Neural crest cell (in vitro differentiated cells): ENCODE results near the gene LAGE3. TPM values are rescaled to one million over a fixed set of nuclear protein-coding genes. Genes with fewer than 3 reads are reported as not detected.
"Not testable (repeated sequence)": the region's sequence is repeated elsewhere in the genome, so short reads cannot be mapped to it uniquely, and the experiment has no call there.

Experiments used
- DNase-seq: peaks from one replicate; pipeline ENCODE4 v3.0.0; 2021; ENCODE audit warnings: low read depth, mixed read lengths, low spot score
- H3K27ac Mint-ChIP-seq: one replicate; pipeline ENCODE4 v1.8.0; 2021; ENCODE audit warnings: mild to moderate bottlenecking, mixed read lengths; ENCODE audit not compliant: unreplicated experiment
- H3K27me3 Mint-ChIP-seq: 2 replicates; pipeline ENCODE4 v1.8.0; 2021; ENCODE audit warnings: low read depth, mild to moderate bottlenecking, mixed read lengths
- H3K36me3 Mint-ChIP-seq: 2 replicates; pipeline ENCODE4 v1.8.0; 2021; ENCODE audit warnings: low read depth, mild to moderate bottlenecking, mixed read lengths
- H3K4me1 Mint-ChIP-seq: 2 replicates; pipeline ENCODE4 v1.8.0; 2021; ENCODE audit warnings: mixed read lengths
- H3K4me3 Mint-ChIP-seq: one replicate; pipeline ENCODE4 v1.8.0; 2021; ENCODE audit warnings: mild to moderate bottlenecking, mixed read lengths
- H3K9me3 Mint-ChIP-seq: 2 replicates; pipeline ENCODE4 v1.8.0; 2021; ENCODE audit warnings: mixed read lengths
- CTCF ChIP-seq: fragments of 200-600 bp; sonication (generic); conservative IDR thresholded peaks from 2 replicates; pipeline ENCODE4 v1.5.0; 2021; ENCODE audit warnings: antibody characterized with exemption, mild to moderate bottlenecking
- total RNA-seq: library from RNA; stranded (reverse); gene quantifications from 2 replicates; pipeline ENCODE4 v1.2.1, GENCODE V29; 2021

LAGE3 gene
- total RNA-seq, 1 donor from 2014 or later = 22.6 TPM

GRCh38 chrX:154506483-154507332, 27.6 kb upstream of the LAGE3 start:
- Mint-ChIP-seq H3K9me3 (peaks cover 5% of the 10 kb centered on the region), H3K27ac (no peak overlapping the region), H3K4me3 (no peak overlapping the region), H3K4me1 (no peaks in the 10 kb centered on the region), H3K27me3 (no peaks in the 10 kb centered on the region), H3K36me3 (peaks cover 14% of the 10 kb centered on the region)
- no peak for DNase-seq
- TF ChIP-seq CTCF = no peak

- DNase-seq = no peak
- H3K9me3 Mint-ChIP-seq = peaks cover 5% of the 10 kb centered on the region
These were observed 26.7 kb upstream of the LAGE3 start for GRCh38 chrX:154505734-154506133.

GRCh38 chrX:154502989-154503388, 23.9 kb upstream of the LAGE3 start:
- Mint-ChIP-seq H3K27me3 (no peaks in the 10 kb centered on the region), H3K27ac (no peak overlapping the region), H3K4me1 (peaks cover 5% of the 10 kb centered on the region), H3K9me3 (no peaks in the 10 kb centered on the region), H3K4me3 (no peak overlapping the region), H3K36me3 (no peaks in the 10 kb centered on the region)
- no peak for DNase-seq
- no peak for TF ChIP-seq CTCF

More at GRCh38 chrX:154505734-154506133, 26.7 kb upstream of the LAGE3 start:
- TF ChIP-seq CTCF = no peak
- no peak overlapping the region for H3K4me3 Mint-ChIP-seq
- H3K27ac Mint-ChIP-seq = no peak overlapping the region
- H3K27me3 Mint-ChIP-seq = no peaks in the 10 kb centered on the region
- peaks cover 14% of the 10 kb centered on the region for H3K36me3 Mint-ChIP-seq
- H3K4me1 Mint-ChIP-seq = no peaks in the 10 kb centered on the region

- no peak overlapping the region for H3K4me3 Mint-ChIP-seq
- H3K27ac Mint-ChIP-seq = no peak overlapping the region
- no peak for DNase-seq
- H3K36me3 Mint-ChIP-seq = no peaks in the 10 kb centered on the region
- no peak for TF ChIP-seq CTCF
- no peaks in the 10 kb centered on the region for H3K9me3 Mint-ChIP-seq
- H3K27me3 Mint-ChIP-seq = no peaks in the 10 kb centered on the region
- H3K4me1 Mint-ChIP-seq = peaks cover 5% of the 10 kb centered on the region
These were observed 23.0 kb upstream of the LAGE3 start for GRCh38 chrX:154502098-154502497.

- not testable (repeated sequence) for DNase-seq, H3K4me3 Mint-ChIP-seq, H3K27ac Mint-ChIP-seq, H3K9me3 Mint-ChIP-seq, H3K27me3 Mint-ChIP-seq, H3K36me3 Mint-ChIP-seq, H3K4me1 Mint-ChIP-seq
These were observed 22.3 kb upstream of the LAGE3 start for GRCh38 chrX:154501423-154501822.

GRCh38 chrX:154496591-154497137, 17.6 kb upstream of the LAGE3 start:
- not testable (repeated sequence) for H3K9me3 Mint-ChIP-seq, H3K4me1 Mint-ChIP-seq, H3K27ac Mint-ChIP-seq, H3K4me3 Mint-ChIP-seq, H3K36me3 Mint-ChIP-seq, H3K27me3 Mint-ChIP-seq, DNase-seq
